ENCODE data around the gene RAN.

Gene RAN

GRCh38 chr12:130868412-130868811 lies 3.5 kb upstream of the RAN start:
- H3K4me3 ChIP-seq (ENCODE audit: low read length) = no peak overlapping the region
- TF ChIP-seq, protein P1, sequence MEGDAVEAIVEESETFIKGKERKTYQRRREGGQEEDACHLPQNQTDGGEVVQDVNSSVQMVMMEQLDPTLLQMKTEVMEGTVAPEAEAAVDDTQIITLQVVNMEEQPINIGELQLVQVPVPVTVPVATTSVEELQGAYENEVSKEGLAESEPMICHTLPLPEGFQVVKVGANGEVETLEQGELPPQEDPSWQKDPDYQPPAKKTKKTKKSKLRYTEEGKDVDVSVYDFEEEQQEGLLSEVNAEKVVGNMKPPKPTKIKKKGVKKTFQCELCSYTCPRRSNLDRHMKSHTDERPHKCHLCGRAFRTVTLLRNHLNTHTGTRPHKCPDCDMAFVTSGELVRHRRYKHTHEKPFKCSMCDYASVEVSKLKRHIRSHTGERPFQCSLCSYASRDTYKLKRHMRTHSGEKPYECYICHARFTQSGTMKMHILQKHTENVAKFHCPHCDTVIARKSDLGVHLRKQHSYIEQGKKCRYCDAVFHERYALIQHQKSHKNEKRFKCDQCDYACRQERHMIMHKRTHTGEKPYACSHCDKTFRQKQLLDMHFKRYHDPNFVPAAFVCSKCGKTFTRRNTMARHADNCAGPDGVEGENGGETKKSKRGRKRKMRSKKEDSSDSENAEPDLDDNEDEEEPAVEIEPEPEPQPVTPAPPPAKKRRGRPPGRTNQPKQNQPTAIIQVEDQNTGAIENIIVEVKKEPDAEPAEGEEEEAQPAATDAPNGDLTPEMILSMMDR (conservative IDR thresholded peaks at IDR 0.05; ENCODE audit: low read length) = no peak
- DNase-seq (ENCODE audit: low read depth) = no peak

DNA sequence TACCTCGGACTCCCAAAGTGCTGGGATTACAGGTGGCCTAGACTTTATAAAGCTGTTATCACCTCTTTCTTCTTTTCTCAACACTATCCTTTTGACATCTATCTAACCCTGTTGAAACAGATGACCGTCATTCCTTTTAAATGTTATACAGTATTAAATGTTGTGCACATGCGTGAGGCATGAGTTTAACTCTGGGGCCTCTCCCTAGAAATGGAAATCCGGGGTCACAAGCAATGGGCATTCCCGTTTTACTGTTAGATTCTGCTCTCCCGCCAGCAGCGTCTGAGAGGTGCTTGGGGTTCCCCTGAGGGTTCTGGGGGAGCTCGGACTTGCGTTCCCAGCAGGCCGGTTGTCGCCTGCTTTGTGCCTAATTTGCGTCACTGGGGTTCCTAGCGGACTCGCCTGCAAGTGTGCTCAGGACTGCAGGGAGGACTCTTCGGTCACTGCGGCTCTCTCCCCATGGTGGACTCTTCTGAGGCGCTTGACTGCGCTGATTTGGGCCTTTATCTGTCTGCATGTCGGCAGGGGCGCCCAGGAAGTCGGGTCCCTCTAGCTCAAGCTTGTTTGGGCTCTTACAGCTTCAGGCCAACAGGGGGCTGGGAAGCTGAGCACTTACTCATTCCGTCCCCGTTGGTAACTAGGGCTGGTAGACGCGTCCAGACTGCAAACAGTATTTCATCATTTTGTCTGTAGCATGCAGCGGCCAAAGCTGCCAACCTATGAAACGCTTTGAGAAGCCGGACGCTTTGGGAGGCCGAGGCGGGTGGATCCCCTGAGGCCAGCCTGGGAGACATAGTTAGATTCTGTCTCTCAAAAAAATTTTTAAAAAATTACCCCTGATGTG lies 1.2 kb upstream of the RAN start:
- TF ChIP-seq, protein P1 (conservative IDR thresholded peaks at IDR 0.05; ENCODE audit: low read length) = peak; percentile 80
- DNase-seq (ENCODE audit: low read depth) = peak; percentile 98
- peak overlapping the region; percentile 78 for H3K4me3 ChIP-seq (ENCODE audit: low read length)

DNA sequence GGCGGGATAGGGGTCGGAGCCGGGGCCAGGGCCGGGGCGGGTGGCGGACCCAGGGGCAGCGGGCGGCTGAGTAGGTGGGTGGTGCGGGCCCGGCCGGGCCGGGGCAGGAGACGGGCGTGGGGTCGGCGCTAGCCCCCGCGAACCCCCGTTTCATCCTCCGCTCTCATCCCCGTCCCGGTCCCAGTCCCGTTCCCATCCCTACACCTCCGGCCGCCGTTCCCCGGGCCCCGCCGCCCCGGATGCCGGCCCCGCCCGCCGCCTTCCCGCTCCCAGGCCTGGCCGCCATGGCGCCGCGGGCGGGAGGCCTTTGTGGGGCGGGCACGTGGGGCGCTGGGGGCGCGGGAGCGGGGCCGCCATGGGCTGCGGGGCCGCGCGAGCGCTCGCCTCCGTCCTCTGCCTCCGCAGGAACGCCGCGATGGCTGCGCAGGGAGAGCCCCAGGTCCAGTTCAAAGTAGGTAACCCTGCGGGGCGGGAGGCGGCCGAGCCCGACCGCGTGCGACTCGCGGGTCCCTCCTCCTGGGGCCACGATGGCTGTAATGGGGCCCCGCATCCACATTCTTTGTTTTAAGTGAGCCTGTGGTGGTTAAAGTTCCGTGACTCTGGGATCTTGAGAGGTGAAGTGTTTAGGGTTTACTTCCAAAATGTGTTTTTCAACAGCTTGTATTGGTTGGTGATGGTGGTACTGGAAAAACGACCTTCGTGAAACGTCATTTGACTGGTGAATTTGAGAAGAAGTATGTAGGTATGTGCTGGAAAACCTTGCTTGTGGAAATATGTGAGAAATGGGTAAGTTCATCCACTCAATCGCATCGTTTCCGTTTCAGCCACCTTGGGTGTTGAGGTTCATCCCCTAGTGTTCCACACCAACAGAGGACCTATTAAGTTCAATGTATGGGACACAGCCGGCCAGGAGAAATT lies 572 bp downstream of the RAN start:
- peak; percentile 35 for DNase-seq (ENCODE audit: low read depth)
- TF ChIP-seq, protein P1 (conservative IDR thresholded peaks at IDR 0.05; ENCODE audit: low read length) = no peak
- H3K4me3 ChIP-seq (ENCODE audit: low read length) = peak overlapping the region; percentile 82

- peak overlapping the region; percentile 82 for H3K4me3 ChIP-seq (ENCODE audit: low read length)
- no peak for DNase-seq (ENCODE audit: low read depth)
- TF ChIP-seq, protein P1 (conservative IDR thresholded peaks at IDR 0.05; ENCODE audit: low read length) = no peak
Observed at GRCh38 chr12:130873106-130873795, 1.4 kb downstream of the RAN start.

DNA sequence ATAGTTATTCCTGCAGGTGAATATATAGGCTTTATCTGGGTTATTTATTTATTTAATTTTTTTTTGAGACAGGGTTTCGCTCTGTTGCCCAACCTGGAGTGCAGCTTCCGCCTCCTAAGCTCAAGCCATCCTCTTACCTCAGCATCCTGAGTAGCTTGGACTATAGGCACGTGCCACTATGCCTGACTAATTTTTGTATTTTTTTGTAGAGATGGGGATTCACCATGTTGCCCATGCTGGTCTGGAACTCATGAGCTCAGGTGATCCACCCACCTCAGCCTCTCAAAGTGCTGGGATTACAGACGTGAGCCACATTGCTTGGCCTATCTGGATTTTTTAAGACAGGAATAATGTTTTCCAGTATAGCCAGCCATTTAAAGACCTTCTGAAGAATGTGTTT lies 2.0 kb downstream of the RAN start:
- DNase-seq (ENCODE audit: low read depth) = no peak
- peak overlapping the region; percentile 82 for H3K4me3 ChIP-seq (ENCODE audit: low read length)
- TF ChIP-seq, protein P1 (conservative IDR thresholded peaks at IDR 0.05; ENCODE audit: low read length) = no peak

GRCh38 chr12:130874696-130875095 lies 2.8 kb downstream of the RAN start:
- TF ChIP-seq, protein P1 (conservative IDR thresholded peaks at IDR 0.05; ENCODE audit: low read length) = no peak
- no peak overlapping the region for H3K4me3 ChIP-seq (ENCODE audit: low read length)
- DNase-seq (ENCODE audit: low read depth) = no peak
